HG02943 (cell line): ENCODE measurements around the gene HRH2.
"Not testable (repeated sequence)": the region's sequence is repeated elsewhere in the genome, so short reads cannot be mapped to it uniquely, and the experiment has no call there.

Source experiments
- ATAC-seq: cut with Tn5 transposase; IDR thresholded peaks from one replicate; pipeline ENCODE4 v1.9.1; 2021; ENCODE audit warnings: mild to moderate bottlenecking, low read depth, moderate library complexity; ENCODE audit not compliant: unreplicated experiment

The HRH2 gene

GRCh38 chr5:175759991-175760390 lies 102.1 kb downstream of the HRH2 start:
- not testable (repeated sequence) for ATAC-seq
